Measurements from ENCODE around the gene FKBP5.

DNA sequence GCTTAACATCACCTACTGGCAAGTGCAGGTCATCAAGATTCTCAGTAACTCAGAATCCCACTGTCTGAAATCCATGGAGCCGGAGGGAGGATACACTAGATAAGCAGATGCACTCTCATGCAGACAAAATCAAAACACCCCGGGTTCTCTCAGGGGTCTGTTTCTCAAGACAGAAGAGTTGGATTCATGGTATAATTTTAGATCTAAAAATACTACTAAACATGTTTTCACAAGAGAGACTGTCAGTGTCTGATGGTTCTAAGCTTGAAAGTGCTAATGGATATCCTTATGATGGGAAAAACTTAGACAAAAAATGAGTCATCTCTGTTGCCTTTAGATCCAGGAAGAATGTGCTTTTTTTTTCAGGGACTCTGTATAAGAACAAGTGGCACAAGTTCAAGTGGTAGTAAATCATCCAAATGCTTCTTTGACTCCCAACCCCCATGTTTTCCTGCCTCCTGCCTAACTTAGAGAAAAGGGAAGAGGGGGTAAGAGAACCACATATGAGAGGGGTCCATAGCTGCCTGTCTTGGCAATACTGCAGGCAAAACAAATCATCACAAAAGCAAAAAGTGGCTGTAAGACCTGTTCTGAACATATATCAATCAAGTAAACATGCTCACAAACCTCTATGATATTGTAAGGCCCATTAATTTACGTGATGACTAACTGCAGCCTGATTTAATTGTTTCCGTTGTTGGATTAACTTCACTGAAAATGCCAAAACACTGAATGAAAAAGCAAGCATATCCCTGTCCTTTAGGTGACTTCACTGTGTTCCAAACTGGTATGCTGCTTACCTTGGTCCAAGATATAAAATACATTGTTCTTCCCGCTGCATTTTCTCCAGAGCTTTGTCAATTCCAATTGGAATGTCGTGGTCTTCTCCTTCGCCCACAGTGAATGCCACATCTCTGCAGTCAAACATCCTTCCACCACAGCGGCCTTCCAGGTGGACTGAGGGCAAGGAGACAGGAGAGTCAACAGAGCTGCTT lies 92.0 kb downstream of the FKBP5 start:
- TF ChIP-seq CTCF (IDR thresholded peaks at IDR 0.05; ENCODE audit: insufficient read depth, low read length) (no peak), POLR2AphosphoS5 (IDR thresholded peaks at IDR 0.05; ENCODE audit: low read depth) (no peak), GABPA (IDR thresholded peaks at IDR 0.05; ENCODE audit: low read depth) (no peak)
- TF ChIP-seq, protein P1, sequence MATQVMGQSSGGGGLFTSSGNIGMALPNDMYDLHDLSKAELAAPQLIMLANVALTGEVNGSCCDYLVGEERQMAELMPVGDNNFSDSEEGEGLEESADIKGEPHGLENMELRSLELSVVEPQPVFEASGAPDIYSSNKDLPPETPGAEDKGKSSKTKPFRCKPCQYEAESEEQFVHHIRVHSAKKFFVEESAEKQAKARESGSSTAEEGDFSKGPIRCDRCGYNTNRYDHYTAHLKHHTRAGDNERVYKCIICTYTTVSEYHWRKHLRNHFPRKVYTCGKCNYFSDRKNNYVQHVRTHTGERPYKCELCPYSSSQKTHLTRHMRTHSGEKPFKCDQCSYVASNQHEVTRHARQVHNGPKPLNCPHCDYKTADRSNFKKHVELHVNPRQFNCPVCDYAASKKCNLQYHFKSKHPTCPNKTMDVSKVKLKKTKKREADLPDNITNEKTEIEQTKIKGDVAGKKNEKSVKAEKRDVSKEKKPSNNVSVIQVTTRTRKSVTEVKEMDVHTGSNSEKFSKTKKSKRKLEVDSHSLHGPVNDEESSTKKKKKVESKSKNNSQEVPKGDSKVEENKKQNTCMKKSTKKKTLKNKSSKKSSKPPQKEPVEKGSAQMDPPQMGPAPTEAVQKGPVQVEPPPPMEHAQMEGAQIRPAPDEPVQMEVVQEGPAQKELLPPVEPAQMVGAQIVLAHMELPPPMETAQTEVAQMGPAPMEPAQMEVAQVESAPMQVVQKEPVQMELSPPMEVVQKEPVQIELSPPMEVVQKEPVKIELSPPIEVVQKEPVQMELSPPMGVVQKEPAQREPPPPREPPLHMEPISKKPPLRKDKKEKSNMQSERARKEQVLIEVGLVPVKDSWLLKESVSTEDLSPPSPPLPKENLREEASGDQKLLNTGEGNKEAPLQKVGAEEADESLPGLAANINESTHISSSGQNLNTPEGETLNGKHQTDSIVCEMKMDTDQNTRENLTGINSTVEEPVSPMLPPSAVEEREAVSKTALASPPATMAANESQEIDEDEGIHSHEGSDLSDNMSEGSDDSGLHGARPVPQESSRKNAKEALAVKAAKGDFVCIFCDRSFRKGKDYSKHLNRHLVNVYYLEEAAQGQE (IDR thresholded peaks at IDR 0.05; ENCODE audit: insufficient replicate concordance, low read depth), result no peak
